Chondrocyte (in vitro differentiated cells): Measurements from ENCODE around the gene SBNO2. TPM values are rescaled to one million over a fixed set of nuclear protein-coding genes. Genes with fewer than 3 reads are reported as not detected.

Experiments used
- DNase-seq: peaks from one replicate; pipeline ENCODE4 v3.0.0; 2021; ENCODE audit warnings: mixed read lengths, low spot score
- H3K27ac Mint-ChIP-seq: one replicate; pipeline ENCODE4 v1.8.0; 2021; ENCODE audit warnings: mild to moderate bottlenecking, moderate library complexity, mixed read lengths; ENCODE audit not compliant: unreplicated experiment
- H3K27me3 Mint-ChIP-seq: 2 replicates; pipeline ENCODE4 v1.8.0; 2021; ENCODE audit warnings: low read depth, mixed read lengths
- H3K36me3 Mint-ChIP-seq: 2 replicates; pipeline ENCODE4 v1.8.0; 2021; ENCODE audit warnings: low read depth, mixed read lengths
- H3K4me1 Mint-ChIP-seq: 2 replicates; pipeline ENCODE4 v1.8.0; 2021; ENCODE audit warnings: low read depth, mild to moderate bottlenecking, mixed read lengths
- H3K4me3 Mint-ChIP-seq: one replicate; pipeline ENCODE4 v1.8.0; 2021; ENCODE audit warnings: mild to moderate bottlenecking, moderate library complexity, mixed read lengths; ENCODE audit not compliant: unreplicated experiment
- H3K9me3 Mint-ChIP-seq: 2 replicates; pipeline ENCODE4 v1.8.0; 2021; ENCODE audit warnings: low read depth, mixed read lengths
- total RNA-seq: library from RNA; stranded (reverse); gene quantifications from 3 replicates; pipeline ENCODE4 v1.2.1, GENCODE V29; 2021
- TF ChIP-seq, protein P1 (sequence below): fragments of 200-600 bp; sonication (generic); IDR thresholded peaks from 2 replicates; pipeline ENCODE4 v1.5.0; 2021; ENCODE audit warnings: antibody characterized with exemption, mild to moderate bottlenecking, moderate library complexity

SBNO2 gene
- total RNA-seq, 1 donor from 2014 or later: 45.6 TPM

- DNase-seq: no peak
- Mint-ChIP-seq H3K4me1 (peaks cover 6% of the 10 kb centered on the region), H3K4me3 (no peak overlapping the region), H3K36me3 (peaks cover 7% of the 10 kb centered on the region), H3K9me3 (no peaks in the 10 kb centered on the region), H3K27ac (no peak overlapping the region), H3K27me3 (no peaks in the 10 kb centered on the region)
- TF ChIP-seq, protein P1, sequence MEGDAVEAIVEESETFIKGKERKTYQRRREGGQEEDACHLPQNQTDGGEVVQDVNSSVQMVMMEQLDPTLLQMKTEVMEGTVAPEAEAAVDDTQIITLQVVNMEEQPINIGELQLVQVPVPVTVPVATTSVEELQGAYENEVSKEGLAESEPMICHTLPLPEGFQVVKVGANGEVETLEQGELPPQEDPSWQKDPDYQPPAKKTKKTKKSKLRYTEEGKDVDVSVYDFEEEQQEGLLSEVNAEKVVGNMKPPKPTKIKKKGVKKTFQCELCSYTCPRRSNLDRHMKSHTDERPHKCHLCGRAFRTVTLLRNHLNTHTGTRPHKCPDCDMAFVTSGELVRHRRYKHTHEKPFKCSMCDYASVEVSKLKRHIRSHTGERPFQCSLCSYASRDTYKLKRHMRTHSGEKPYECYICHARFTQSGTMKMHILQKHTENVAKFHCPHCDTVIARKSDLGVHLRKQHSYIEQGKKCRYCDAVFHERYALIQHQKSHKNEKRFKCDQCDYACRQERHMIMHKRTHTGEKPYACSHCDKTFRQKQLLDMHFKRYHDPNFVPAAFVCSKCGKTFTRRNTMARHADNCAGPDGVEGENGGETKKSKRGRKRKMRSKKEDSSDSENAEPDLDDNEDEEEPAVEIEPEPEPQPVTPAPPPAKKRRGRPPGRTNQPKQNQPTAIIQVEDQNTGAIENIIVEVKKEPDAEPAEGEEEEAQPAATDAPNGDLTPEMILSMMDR: no peak
Measured at GRCh38 chr19:1149259-1150045, 24.6 kb downstream of the SBNO2 start.

DNA sequence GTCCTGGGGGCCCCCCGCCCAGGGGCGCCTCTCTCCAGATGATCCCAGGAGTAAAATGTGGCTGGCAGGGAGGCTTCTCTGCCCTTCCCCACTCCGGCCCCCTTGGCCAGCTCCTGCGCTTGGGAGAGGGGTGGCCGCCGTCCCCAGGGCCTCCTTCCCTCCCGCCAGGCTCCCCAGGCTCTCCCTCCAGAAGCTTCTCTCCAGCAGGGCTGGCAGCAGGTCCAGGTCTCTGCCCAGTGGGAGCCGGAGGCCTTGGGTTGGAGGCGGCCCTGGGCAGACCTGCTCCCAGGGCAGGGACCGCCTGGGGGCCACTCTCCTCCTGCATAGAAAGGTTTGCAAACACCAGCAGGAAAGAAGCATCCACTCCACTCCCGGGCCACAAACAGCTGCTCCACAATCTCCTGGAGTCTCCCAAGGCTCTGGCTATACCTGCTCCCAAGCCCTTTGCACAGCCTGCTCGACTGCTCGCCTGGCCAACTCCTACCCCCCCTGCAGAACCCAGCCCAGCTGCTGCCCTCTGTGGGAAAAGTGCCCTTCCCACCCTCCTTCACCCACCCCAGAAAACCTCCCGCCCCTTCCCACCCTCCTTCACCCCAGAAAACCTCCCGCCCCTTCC lies 26.0 kb downstream of the SBNO2 start:
- no peak overlapping the region for H3K27ac Mint-ChIP-seq
- peaks cover 15% of the 10 kb centered on the region for H3K36me3 Mint-ChIP-seq
- H3K9me3 Mint-ChIP-seq: no peaks in the 10 kb centered on the region
- H3K27me3 Mint-ChIP-seq: no peaks in the 10 kb centered on the region
- H3K4me3 Mint-ChIP-seq: no peak overlapping the region
- H3K4me1 Mint-ChIP-seq: peaks cover 5% of the 10 kb centered on the region
- TF ChIP-seq, protein P1: no peak
- no peak for DNase-seq

GRCh38 chr19:1146858-1147780 lies 26.9 kb downstream of the SBNO2 start:
- H3K27me3 Mint-ChIP-seq: no peaks in the 10 kb centered on the region
- H3K36me3 Mint-ChIP-seq: peaks cover 17% of the 10 kb centered on the region
- no peak for DNase-seq
- H3K4me1 Mint-ChIP-seq: peaks cover 2% of the 10 kb centered on the region
- no peak overlapping the region for H3K27ac Mint-ChIP-seq
- TF ChIP-seq, protein P1: no peak
- peaks cover under 1% of the 10 kb centered on the region for H3K9me3 Mint-ChIP-seq
- H3K4me3 Mint-ChIP-seq: no peak overlapping the region

DNA sequence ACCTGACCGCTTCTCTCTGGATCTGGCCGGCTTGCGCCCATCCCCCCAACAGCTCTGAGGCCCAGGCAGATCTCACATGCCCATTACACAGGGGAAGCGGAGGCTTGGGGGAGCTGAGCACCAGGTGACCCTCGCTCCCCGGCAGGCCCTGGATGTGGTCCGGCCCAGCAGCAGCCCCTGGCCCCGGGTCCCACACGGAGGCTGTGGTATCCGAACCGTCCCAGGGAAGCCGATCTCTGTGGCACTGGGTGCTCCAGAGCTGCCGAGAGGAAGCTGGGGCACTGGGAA lies 27.7 kb downstream of the SBNO2 start:
- Mint-ChIP-seq H3K36me3 (peaks cover 20% of the 10 kb centered on the region), H3K4me3 (no peak overlapping the region), H3K4me1 (no peaks in the 10 kb centered on the region), H3K27me3 (no peaks in the 10 kb centered on the region), H3K9me3 (peaks cover 3% of the 10 kb centered on the region), H3K27ac (no peak overlapping the region)
- TF ChIP-seq, protein P1: no peak
- DNase-seq: no peak
